HepG2 (cell line): ENCODE data around the gene PSMB11. TPM values are rescaled to one million over a fixed set of nuclear protein-coding genes. Genes with fewer than 3 reads are reported as not detected.
A peak's percentile ranks its signal among the peaks of the same experiment; 100 is the strongest.

Source experiments
- GABPB1 ChIP-seq: IDR thresholded peaks from 2 replicates; pipeline ENCODE4 v1.6.1; 2016; ENCODE audit warnings: mild to moderate bottlenecking, missing genetic modification reagents, moderate library complexity, missing compliant biosample characterization
- JDP2 ChIP-seq: sonication (generic); formaldehyde crosslinking; IDR thresholded peaks from 2 replicates; pipeline ENCODE4 v1.8.1; 2022; ENCODE audit warnings: missing genetic modification reagents, borderline replicate concordance
- NFYB ChIP-seq: sonication (generic); formaldehyde crosslinking; IDR thresholded peaks from 2 replicates; pipeline ENCODE4 v1.4.0; 2020; ENCODE audit warnings: missing genetic modification reagents
- U2AF1 ChIP-seq: fragments of 200-400 bp; formaldehyde crosslinking; optimal IDR thresholded peaks from 2 replicates; pipeline ENCODE3; 2017; ENCODE audit warnings: mild to moderate bottlenecking, low read depth, low read length
- ZNF136 ChIP-seq: sonication (generic); formaldehyde crosslinking; IDR thresholded peaks from 2 replicates; pipeline ENCODE4 v1.8.1; 2022; ENCODE audit warnings: low read depth, mild to moderate bottlenecking, moderate library complexity, missing genetic modification reagents
- ZNF253 ChIP-seq: sonication (generic); formaldehyde crosslinking; IDR thresholded peaks from 2 replicates; pipeline ENCODE4 v1.8.0; 2022; ENCODE audit warnings: mild to moderate bottlenecking, missing genetic modification reagents, borderline replicate concordance
- polyA plus RNA-seq, 8 experiments: library from polyadenylated mRNA; depleted of rRNA in 3 of 8; stranded (reverse) in 7 of 8; unstranded in 1 of 8; fragments of >200 nt; fragmentation: Illumina TruSeq in 4 of 8; extraction: Trizol in 4 of 8; gene quantifications; 2 replicates each; pipeline versions ENCODE4 v1.2.1 to v1.2.3, GENCODE V29; 2011 to 2016; ENCODE audit warnings: low read depth in 4 of 8, missing spikeins in 1 of 8, mixed read lengths in 1 of 8; ENCODE audit not compliant: insufficient read depth in 1 of 8
- total RNA-seq, 5 experiments: library from RNA; depleted of rRNA; stranded (reverse); fragments of >200 nt; fragmentation: Illumina TruSeq; extraction: Trizol; gene quantifications; 2 replicates each; pipeline ENCODE4 v1.2.3, GENCODE V29; 2016; ENCODE audit warnings: low read depth in 1 of 5
- TF ChIP-seq, protein P1 (sequence below): sonication (generic); formaldehyde crosslinking; IDR thresholded peaks from 2 replicates; pipeline ENCODE4 v1.4.0; 2020; ENCODE audit warnings: low read depth, missing genetic modification reagents
- TF ChIP-seq, protein P2 (sequence below): sonication (generic); formaldehyde crosslinking; IDR thresholded peaks from 2 replicates; pipeline ENCODE4 v1.4.0; 2020; ENCODE audit warnings: missing genetic modification reagents, borderline replicate concordance
- TF ChIP-seq, protein P3 (sequence below): sonication (generic); formaldehyde crosslinking; IDR thresholded peaks from 2 replicates; pipeline ENCODE4 v1.4.0; 2020; ENCODE audit warnings: mild to moderate bottlenecking, missing genetic modification reagents
- TF ChIP-seq, protein P4 (sequence below): sonication (generic); formaldehyde crosslinking; IDR thresholded peaks from 2 replicates; pipeline ENCODE4 v1.4.0; 2020; ENCODE audit warnings: missing genetic modification reagents
- TF ChIP-seq, protein P5 (sequence below): sonication (generic); formaldehyde crosslinking; IDR thresholded peaks from 2 replicates; pipeline ENCODE4; 2020; ENCODE audit warnings: missing genetic modification reagents, mild to moderate bottlenecking, borderline replicate concordance

PSMB11 gene
- total and polyA plus RNA-seq, 2 of the 13 experiments (the other 11 are each of a cell fraction or from before 2014, with no cell fraction given) = not detected

DNA sequence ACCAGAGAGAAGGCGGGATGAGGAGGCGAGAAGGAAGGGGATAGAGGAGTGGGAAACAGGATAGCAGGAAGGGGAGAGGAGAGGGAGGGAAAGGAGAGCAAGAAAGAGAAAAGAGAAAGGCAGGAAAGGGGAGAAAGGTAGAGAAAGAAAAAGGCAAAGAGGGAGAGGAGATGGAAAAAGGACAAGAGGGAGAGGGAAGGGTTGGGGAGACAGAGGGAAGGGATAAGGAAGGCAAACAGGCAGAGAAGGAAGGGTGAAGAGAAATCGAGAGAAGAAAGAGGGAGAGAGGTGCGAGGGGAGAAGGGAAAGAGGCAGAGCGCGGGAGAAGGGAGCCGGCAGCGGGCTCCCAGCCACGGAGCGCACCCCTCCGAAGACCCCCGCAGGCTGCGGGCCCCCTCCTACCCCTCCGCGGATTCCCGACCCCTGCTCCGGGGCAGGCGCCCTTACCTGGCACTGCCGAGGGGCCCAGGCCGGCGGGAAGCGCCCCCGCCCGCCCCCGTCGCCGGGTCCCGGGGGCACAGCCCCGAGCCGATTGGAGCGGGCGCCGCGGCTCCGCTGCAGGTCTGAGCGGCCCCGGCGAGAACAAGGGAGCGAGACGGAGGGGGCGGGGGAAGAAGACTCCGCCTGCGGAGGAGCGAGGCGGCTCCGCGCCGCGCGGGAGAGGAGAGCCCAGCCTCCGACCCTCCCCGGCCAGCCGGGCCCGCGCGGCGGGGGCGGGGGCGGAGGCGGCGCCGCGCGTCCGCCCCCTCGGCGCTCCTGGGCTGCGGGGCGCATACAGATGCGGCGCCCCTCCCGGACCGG is 15.1 kb downstream of the PSMB11 start, which contains the start of gene CDH24 (continued):
- TF ChIP-seq, protein P1, sequence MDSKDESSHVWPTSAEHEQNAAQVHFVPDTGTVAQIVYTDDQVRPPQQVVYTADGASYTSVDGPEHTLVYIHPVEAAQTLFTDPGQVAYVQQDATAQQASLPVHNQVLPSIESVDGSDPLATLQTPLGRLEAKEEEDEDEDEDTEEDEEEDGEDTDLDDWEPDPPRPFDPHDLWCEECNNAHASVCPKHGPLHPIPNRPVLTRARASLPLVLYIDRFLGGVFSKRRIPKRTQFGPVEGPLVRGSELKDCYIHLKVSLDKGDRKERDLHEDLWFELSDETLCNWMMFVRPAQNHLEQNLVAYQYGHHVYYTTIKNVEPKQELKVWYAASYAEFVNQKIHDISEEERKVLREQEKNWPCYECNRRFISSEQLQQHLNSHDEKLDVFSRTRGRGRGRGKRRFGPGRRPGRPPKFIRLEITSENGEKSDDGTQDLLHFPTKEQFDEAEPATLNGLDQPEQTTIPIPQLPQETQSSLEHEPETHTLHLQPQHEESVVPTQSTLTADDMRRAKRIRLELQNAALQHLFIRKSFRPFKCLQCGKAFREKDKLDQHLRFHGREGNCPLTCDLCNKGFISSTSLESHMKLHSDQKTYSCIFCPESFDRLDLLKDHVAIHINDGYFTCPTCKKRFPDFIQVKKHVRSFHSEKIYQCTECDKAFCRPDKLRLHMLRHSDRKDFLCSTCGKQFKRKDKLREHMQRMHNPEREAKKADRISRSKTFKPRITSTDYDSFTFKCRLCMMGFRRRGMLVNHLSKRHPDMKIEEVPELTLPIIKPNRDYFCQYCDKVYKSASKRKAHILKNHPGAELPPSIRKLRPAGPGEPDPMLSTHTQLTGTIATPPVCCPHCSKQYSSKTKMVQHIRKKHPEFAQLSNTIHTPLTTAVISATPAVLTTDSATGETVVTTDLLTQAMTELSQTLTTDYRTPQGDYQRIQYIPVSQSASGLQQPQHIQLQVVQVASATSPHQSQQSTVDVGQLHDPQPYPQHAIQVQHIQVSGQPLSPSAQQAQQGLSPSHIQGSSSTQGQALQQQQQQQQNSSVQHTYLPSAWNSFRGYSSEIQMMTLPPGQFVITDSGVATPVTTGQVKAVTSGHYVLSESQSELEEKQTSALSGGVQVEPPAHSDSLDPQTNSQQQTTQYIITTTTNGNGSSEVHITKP (CRISPR knock-in tag) = no peak
- TF ChIP-seq, protein P2, sequence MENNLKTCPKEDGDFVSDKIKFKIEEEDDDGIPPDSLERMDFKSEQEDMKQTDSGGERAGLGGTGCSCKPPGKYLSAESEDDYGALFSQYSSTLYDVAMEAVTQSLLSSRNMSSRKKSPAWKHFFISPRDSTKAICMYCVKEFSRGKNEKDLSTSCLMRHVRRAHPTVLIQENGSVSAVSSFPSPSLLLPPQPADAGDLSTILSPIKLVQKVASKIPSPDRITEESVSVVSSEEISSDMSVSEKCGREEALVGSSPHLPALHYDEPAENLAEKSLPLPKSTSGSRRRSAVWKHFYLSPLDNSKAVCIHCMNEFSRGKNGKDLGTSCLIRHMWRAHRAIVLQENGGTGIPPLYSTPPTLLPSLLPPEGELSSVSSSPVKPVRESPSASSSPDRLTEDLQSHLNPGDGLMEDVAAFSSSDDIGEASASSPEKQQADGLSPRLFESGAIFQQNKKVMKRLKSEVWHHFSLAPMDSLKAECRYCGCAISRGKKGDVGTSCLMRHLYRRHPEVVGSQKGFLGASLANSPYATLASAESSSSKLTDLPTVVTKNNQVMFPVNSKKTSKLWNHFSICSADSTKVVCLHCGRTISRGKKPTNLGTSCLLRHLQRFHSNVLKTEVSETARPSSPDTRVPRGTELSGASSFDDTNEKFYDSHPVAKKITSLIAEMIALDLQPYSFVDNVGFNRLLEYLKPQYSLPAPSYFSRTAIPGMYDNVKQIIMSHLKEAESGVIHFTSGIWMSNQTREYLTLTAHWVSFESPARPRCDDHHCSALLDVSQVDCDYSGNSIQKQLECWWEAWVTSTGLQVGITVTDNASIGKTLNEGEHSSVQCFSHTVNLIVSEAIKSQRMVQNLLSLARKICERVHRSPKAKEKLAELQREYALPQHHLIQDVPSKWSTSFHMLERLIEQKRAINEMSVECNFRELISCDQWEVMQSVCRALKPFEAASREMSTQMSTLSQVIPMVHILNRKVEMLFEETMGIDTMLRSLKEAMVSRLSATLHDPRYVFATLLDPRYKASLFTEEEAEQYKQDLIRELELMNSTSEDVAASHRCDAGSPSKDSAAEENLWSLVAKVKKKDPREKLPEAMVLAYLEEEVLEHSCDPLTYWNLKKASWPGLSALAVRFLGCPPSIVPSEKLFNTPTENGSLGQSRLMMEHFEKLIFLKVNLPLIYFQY (CRISPR knock-in tag) = no peak
- TF ChIP-seq ZNF253 (CRISPR knock-in tag) (no peak), NFYB (no peak), GABPB1 (CRISPR knock-in tag) (no peak), U2AF1 (peak; percentile 4), ZNF136 (CRISPR knock-in tag) (0 out of 2 replicates have a peak, but pooled peaks have one; percentile 17), JDP2 (peak; percentile 71; the same call in 1 of the 2 replicates)
- TF ChIP-seq, protein P3, sequence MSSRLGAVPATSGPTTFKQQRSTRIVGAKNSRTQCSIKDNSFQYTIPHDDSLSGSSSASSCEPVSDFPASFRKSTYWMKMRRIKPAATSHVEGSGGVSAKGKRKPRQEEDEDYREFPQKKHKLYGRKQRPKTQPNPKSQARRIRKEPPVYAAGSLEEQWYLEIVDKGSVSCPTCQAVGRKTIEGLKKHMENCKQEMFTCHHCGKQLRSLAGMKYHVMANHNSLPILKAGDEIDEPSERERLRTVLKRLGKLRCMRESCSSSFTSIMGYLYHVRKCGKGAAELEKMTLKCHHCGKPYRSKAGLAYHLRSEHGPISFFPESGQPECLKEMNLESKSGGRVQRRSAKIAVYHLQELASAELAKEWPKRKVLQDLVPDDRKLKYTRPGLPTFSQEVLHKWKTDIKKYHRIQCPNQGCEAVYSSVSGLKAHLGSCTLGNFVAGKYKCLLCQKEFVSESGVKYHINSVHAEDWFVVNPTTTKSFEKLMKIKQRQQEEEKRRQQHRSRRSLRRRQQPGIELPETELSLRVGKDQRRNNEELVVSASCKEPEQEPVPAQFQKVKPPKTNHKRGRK = peak; percentile 100
- TF ChIP-seq, protein P4, sequence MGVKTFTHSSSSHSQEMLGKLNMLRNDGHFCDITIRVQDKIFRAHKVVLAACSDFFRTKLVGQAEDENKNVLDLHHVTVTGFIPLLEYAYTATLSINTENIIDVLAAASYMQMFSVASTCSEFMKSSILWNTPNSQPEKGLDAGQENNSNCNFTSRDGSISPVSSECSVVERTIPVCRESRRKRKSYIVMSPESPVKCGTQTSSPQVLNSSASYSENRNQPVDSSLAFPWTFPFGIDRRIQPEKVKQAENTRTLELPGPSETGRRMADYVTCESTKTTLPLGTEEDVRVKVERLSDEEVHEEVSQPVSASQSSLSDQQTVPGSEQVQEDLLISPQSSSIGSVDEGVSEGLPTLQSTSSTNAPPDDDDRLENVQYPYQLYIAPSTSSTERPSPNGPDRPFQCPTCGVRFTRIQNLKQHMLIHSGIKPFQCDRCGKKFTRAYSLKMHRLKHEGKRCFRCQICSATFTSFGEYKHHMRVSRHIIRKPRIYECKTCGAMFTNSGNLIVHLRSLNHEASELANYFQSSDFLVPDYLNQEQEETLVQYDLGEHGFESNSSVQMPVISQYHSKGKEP (CRISPR knock-in tag) = no peak
- TF ChIP-seq, protein P5, sequence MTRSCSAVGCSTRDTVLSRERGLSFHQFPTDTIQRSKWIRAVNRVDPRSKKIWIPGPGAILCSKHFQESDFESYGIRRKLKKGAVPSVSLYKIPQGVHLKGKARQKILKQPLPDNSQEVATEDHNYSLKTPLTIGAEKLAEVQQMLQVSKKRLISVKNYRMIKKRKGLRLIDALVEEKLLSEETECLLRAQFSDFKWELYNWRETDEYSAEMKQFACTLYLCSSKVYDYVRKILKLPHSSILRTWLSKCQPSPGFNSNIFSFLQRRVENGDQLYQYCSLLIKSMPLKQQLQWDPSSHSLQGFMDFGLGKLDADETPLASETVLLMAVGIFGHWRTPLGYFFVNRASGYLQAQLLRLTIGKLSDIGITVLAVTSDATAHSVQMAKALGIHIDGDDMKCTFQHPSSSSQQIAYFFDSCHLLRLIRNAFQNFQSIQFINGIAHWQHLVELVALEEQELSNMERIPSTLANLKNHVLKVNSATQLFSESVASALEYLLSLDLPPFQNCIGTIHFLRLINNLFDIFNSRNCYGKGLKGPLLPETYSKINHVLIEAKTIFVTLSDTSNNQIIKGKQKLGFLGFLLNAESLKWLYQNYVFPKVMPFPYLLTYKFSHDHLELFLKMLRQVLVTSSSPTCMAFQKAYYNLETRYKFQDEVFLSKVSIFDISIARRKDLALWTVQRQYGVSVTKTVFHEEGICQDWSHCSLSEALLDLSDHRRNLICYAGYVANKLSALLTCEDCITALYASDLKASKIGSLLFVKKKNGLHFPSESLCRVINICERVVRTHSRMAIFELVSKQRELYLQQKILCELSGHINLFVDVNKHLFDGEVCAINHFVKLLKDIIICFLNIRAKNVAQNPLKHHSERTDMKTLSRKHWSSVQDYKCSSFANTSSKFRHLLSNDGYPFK (CRISPR knock-in tag) = no peak
